ENCODE data around the gene HEATR3.
A peak's percentile ranks its signal among the peaks of the same experiment; 100 is the strongest.

Gene HEATR3

DNA sequence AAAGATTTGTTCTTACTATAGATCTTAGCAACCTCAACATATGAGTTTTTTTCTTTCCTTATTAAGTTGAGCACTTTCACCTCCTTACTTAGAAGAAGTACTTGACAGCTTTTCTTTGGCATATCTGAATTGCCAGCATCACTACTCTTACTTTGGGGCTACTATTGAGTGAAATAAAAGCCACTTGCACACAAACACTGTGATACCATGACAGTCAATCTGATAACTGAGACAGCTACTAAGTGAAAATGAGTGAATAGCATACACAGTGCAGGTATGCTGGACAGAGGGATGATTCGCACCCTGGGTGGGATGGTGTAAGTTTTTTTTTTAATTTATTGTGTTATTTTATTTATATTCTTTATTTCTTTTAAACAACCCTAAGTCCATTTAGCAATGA lies 73.8 kb downstream of the HEATR3 start:
- H3K27ac Mint-ChIP-seq: no peak overlapping the region
- H3K9me3 Mint-ChIP-seq: no peaks in the 10 kb centered on the region
- H3K36me3 Mint-ChIP-seq: peaks cover 0 to 2% of the 10 kb centered on the region in 2 donors
- peaks cover 0 to 5% of the 10 kb centered on the region in 2 donors for H3K27me3 Mint-ChIP-seq
- no peak for ATAC-seq (replicated peaks)
- H3K4me3 Mint-ChIP-seq: no peak overlapping the region
- H3K4me1 Mint-ChIP-seq: no peaks in the 10 kb centered on the region
- DNase-seq: no peak

DNA sequence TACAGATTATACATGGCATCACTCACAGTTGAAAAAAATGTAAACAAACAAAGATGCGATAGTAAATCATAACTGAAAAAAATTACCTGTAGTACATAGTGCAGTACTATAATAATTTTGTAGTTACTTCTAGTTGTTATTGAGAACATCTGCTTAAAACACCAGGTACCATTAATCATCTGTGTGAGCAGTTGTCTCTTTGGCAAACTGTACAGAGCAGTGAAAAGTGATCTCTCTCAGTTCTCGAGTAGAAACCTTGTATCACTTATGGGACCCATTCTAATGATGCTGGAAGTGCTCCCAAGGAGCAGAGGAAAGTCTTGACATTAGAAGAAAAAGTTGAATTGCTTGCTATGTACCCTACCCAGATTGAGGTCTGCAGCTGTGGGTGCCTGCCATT lies 78.4 kb downstream of the HEATR3 start:
- ATAC-seq (replicated peaks) (no peak), DNase-seq (no peak)
- H3K9me3 Mint-ChIP-seq: no peaks in the 10 kb centered on the region
- H3K36me3 Mint-ChIP-seq: peaks cover 0 to 2% of the 10 kb centered on the region in 2 donors
- H3K4me1 Mint-ChIP-seq: no peaks in the 10 kb centered on the region
- no peak overlapping the region for H3K27ac Mint-ChIP-seq
- no peak overlapping the region for H3K4me3 Mint-ChIP-seq
- no peaks in the 10 kb centered on the region for H3K27me3 Mint-ChIP-seq

DNA sequence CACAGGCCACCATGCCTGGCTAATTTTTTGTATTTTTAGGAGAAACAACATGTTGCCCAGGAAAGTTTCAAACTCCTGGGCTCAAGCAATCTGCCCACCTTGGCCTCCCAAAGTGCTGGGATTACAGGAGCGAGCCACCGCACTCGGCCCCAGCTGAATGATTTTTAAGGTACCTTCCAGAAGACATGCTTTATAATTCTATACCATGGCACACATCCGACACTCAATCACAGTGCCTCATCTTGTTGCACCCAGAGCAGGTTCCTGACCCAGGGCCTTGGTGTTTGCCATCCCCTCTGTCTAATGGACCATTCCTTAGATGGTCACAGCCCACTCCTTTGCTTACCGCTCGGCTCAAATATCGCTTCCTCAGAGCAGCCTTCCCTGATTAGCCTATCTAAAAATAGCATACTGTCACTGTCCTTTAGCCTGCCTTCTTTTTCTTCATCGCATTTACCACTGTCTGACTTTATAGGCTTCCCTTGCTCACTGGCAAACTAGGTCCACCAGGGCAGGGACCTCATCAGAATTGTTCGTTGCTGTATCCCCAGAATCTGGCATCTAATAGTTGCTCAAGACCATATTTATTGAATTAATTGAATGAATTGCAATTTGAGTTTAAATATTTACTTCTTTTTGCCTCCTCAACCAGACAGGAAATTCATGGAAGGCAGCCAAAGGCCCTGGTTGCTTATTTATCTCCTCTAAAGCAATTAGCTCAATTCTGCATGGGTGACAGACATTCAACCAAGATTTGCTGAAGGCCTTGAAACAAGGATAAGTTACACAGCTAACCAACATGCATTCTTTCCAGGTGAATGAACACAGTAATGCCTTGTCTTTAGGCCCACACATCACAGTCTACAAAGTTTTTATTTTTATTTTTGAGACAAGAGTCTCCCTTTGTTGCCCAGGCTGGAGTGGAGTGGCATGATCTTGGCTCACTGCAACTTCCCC lies 81.0 kb downstream of the HEATR3 start:
- H3K4me1 Mint-ChIP-seq: peaks cover 0 to under 1% of the 10 kb centered on the region in 2 donors
- DNase-seq (no peak), ATAC-seq (replicated peaks) (no peak)
- no peaks in the 10 kb centered on the region for H3K36me3 Mint-ChIP-seq
- H3K9me3 Mint-ChIP-seq: no peaks in the 10 kb centered on the region
- H3K27ac Mint-ChIP-seq: peak overlapping the region; percentile 51
- no peak overlapping the region for H3K4me3 Mint-ChIP-seq
- no peaks in the 10 kb centered on the region for H3K27me3 Mint-ChIP-seq

DNA sequence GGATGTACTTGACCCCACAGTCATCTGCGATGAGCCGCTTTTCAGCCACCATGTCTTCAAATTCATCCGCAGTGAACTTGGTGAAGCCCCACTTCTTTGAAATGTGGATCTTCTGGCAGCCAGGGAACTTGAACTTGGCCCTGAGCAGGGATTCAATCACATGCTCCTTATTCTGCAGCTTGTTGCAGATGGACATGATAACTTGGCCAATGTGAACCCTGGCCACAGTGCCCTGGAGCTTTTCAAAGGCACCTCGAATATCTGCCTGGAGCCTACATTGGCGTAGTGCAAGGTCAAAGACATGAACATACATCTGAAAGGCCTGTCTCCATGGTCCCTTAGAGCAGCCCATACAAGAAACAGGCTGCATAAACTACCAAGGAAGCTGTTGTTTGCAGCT lies 85.6 kb downstream of the HEATR3 start:
- no peaks in the 10 kb centered on the region for H3K9me3 Mint-ChIP-seq
- no peak for ATAC-seq (replicated peaks)
- no peak overlapping the region for H3K27ac Mint-ChIP-seq
- no peak for DNase-seq
- H3K4me1 Mint-ChIP-seq: peaks cover 19 to 26% of the 10 kb centered on the region in 2 donors
- H3K36me3 Mint-ChIP-seq: peaks cover 0 to 10% of the 10 kb centered on the region in 2 donors
- H3K4me3 Mint-ChIP-seq: no peak overlapping the region
- H3K27me3 Mint-ChIP-seq: no peaks in the 10 kb centered on the region

DNA sequence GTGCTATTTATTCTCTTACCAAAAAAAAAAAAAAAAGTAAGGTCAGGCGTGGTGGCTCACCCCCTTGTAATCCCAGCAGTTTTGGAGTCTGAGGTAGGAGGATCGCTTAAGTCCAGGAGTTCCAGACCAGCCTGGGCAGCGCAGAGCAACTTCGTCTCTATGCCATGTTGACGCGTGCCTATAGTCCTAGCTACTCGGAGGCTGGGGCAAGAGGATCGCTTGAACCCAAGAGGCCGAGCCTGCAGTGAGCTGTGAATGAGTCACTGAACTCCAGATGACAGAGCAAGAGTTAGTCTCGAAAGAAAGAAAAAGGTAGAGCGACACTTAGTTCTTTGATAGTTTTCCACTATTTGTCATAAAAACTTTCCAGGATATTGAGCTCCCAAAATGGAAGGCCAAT lies 86.0 kb downstream of the HEATR3 start:
- no peaks in the 10 kb centered on the region for H3K9me3 Mint-ChIP-seq
- no peak for DNase-seq
- no peak for ATAC-seq (replicated peaks)
- H3K27me3 Mint-ChIP-seq: no peaks in the 10 kb centered on the region
- H3K36me3 Mint-ChIP-seq: peaks cover 0 to 10% of the 10 kb centered on the region in 2 donors
- H3K27ac Mint-ChIP-seq: peak overlapping the region; percentile 95
- peak overlapping the region; percentile 83 to 92 for H3K4me3 Mint-ChIP-seq
- peaks cover 21 to 30% of the 10 kb centered on the region in 2 donors for H3K4me1 Mint-ChIP-seq

DNA sequence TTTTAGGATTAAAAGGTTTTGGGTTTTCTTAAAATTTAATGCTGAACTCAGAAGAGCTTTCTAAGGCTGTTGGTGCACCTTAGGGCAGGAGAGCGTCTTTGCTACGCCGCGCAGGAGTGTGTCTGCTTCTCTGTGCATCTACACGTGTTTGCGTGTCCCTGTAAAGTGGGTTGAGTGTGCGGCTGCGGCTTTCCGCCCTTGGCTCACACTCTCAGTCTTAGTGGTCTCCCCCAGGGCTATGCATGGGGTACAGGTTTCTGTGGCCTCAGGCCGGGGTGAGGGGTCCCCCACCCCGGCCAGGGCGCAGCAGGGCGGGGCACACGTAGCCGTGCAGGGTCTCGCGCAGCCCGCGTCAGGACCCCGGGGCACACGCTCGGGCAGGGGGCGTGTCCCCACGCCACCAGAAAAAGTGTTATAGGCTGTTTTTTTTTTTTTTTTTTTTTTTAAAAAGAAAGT lies 86.6 kb downstream of the HEATR3 start:
- H3K27ac Mint-ChIP-seq: peak overlapping the region; percentile 95
- H3K4me3 Mint-ChIP-seq: peak overlapping the region; percentile 83 to 92
- no peaks in the 10 kb centered on the region for H3K27me3 Mint-ChIP-seq
- H3K4me1 Mint-ChIP-seq: peaks cover 26 to 35% of the 10 kb centered on the region in 2 donors
- peaks cover 0 to 10% of the 10 kb centered on the region in 2 donors for H3K36me3 Mint-ChIP-seq
- DNase-seq: peak; percentile 68
- ATAC-seq (replicated peaks): peak; percentile 73 to 74
- H3K9me3 Mint-ChIP-seq: no peaks in the 10 kb centered on the region

DNA sequence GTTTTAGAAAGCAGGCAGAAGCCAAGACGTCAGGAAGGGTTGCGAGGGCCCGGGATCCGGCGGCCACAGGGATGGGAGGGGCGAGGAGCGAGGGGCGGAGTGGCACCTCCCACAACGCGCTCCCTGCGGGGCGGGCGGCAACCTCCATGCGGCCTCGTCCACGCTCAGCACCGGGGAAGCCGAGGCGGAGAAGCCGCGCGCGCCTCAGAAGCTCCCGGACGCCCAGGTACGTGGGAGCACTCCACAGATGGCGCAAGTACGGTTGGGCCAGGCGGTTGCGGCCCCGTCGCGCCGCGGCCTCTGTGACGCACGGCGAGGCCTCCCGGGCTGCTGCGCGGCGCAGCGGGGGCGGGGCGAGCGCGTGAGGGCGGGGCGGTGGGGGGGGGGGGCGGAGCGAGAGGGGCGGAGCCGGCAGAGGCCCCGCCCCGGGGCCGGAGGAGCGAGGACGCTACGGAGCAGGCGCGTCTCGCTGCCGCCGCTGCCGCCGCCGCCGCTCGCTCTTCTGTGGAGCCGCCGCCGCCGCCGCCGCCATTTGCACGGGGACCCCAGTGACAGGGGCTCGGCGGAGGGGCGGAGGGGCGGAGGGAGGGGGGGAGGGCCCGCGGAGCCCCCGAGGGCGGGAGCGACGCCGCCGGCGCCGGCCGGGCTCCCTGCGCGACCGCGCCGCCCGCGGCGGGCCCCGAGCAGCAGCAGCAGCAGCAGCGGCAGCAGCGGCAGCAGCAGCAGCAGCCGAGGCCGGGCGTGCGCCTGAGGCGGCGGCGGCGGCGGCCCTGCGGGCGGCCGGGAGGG lies 87.2 kb downstream of the HEATR3 start, which contains the start of gene TENT4B:
TENT4B (plus strand) TSS at position 500 of the 789 bp plus-strand sequence. CDS start 316 bp downstream, outside the sequence.
- Mint-ChIP-seq H3K27ac (peak within 1 kb of the TSS; percentile 95), H3K36me3 (peaks cover 0 to 10% of the 10 kb centered on the region in 2 donors), H3K27me3 (no peaks in the 10 kb centered on the region), H3K4me1 (peaks cover 26 to 35% of the 10 kb centered on the region in 2 donors), H3K4me3 (peak within 1 kb of the TSS; percentile 86 to 92), H3K9me3 (no peaks in the 10 kb centered on the region)
- DNase-seq (peak; percentile 87), ATAC-seq (replicated peaks) (peak; percentile 74 to 81)

DNA sequence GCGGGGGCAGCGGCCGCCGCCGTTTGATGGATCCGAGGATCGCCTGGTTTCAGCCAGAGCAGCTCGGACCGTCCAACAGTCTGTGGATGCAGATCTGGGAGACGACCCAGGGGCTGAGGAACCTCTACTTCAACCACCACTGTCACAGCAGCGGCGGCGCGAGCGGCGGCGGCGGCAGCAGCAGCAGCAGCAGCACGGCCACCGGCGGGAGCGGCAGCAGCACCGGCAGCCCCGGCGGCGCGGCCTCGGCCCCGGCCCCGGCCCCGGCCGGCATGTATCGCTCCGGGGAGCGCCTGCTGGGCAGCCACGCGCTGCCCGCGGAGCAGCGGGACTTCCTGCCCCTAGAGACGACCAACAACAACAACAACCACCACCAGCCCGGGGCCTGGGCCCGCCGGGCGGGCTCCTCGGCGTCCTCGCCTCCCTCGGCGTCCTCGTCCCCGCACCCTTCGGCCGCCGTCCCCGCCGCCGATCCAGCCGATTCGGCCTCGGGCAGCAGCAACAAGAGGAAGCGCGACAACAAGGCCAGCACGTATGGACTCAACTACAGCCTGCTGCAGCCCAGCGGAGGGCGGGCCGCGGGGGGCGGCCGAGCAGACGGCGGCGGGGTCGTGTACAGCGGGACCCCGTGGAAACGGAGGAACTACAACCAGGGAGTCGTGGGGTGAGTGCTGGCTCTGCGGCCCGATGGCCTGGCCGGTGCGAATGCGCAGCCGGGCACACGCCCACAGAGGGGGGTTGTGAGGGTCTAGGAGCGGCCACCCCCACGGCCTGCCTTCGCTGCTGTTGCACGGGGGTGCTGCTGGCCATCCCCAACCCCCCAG lies 88.0 kb downstream of the HEATR3 start:
- Mint-ChIP-seq H3K9me3 (no peaks in the 10 kb centered on the region), H3K27ac (peak overlapping the region; percentile 84), H3K36me3 (peaks cover 0 to 14% of the 10 kb centered on the region in 2 donors), H3K4me1 (peaks cover 30 to 43% of the 10 kb centered on the region in 2 donors), H3K27me3 (no peaks in the 10 kb centered on the region), H3K4me3 (peak overlapping the region; percentile 86 to 91)
- peak; percentile 5 to 10 for ATAC-seq (replicated peaks)
- DNase-seq: peak; percentile 13

DNA sequence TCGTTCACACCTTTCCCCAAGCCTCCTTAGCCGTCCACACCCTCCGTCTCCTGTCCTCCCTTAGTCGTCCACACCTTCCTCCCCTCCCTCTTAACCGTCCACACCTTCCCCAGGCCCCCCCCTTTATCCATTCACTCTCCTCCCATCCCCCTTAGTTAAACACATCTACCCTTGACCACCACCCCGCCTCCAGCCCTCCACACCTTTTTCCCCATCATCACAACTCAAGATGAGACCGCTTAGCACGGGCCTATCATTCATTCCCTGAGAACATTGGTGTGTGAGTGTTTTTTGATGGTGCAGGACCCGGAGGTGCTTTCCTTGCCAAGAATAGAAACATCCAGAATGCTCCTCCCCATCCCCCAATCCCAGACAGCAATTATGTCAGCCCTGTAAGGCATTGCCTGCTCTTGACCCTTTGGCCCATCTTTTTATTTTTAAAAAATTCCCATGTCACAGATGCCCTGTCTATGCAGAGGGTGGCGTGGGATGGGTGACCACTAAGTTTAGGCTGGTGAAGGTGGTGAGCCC lies 88.7 kb downstream of the HEATR3 start:
- DNase-seq: no peak
- ATAC-seq (replicated peaks): no peak
- Mint-ChIP-seq H3K4me3 (peak overlapping the region; percentile 86 to 91), H3K4me1 (peaks cover 33 to 50% of the 10 kb centered on the region in 2 donors), H3K36me3 (peaks cover 0 to 18% of the 10 kb centered on the region in 2 donors), H3K27ac (peak overlapping the region; percentile 84), H3K27me3 (no peaks in the 10 kb centered on the region), H3K9me3 (no peaks in the 10 kb centered on the region)

DNA sequence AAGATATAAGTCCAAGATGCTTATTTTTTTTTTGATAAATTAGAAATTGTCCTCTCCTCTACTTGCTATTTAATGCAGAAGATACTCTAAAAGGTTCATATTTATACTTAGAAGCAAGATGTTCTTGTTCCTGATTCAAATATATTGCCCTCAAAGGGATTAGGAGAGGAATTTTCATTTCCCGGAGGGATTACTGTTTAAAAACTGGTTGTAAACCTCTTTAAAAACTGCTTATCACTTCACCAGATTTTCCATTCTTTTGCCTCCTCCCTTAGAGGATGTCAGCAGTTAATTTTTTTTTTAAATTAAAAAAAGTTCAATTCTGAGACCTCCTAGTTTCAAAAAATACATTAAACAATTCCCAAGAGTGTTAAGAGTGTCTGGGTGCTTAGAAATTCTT lies 90.2 kb downstream of the HEATR3 start:
- ATAC-seq (replicated peaks) (no peak), DNase-seq (no peak)
- Mint-ChIP-seq H3K4me1 (peaks cover 38 to 62% of the 10 kb centered on the region in 2 donors), H3K9me3 (no peaks in the 10 kb centered on the region), H3K27ac (no peak overlapping the region), H3K27me3 (no peaks in the 10 kb centered on the region), H3K36me3 (peaks cover 0 to 24% of the 10 kb centered on the region in 2 donors), H3K4me3 (no peak overlapping the region)

All from stimulated activated naive B cell treated with anti-CD40 and anti-IgM and Interleukin-4, amounts not matched to agents 10 μg/mL and 1 μg/mL and 100 μg/mL, for 72 hours (primary cell).